Stimulated activated CD4-positive, alpha-beta T cell treated with anti-CD3 and anti-CD28 coated beads, Interleukin-15, amount 100 ng/mL, for 48 hours (primary cell): ENCODE data around the gene TMEM129.
"Not testable (repeated sequence)": the region's sequence is repeated elsewhere in the genome, so short reads cannot be mapped to it uniquely, and the experiment has no call there.

Source experiments
- DNase-seq, 2 donors: peaks; one replicate each; pipeline ENCODE4 v3.0.0-alpha.2; 2020; ENCODE audit warnings: low read depth in 2 of 2

Gene TMEM129

GRCh38 chr4:1695913-1696312, 25.2 kb downstream of the TMEM129 start:
- DNase-seq, result no peak

GRCh38 chr4:1693131-1693896, 27.8 kb downstream of the TMEM129 start:
- peak; percentile 62 to 69 for DNase-seq

- DNase-seq, result no peak
These were observed 29.3 kb downstream of the TMEM129 start for GRCh38 chr4:1691737-1692373.

- DNase-seq, result no peak
These were observed 30.4 kb downstream of the TMEM129 start for GRCh38 chr4:1690698-1691097.

- no peak for DNase-seq
These were observed 34.6 kb downstream of the TMEM129 start for GRCh38 chr4:1686440-1687036.

- no peak for DNase-seq
These were observed 35.6 kb downstream of the TMEM129 start for GRCh38 chr4:1685235-1686150.

GRCh38 chr4:1684506-1685234, 36.5 kb downstream of the TMEM129 start:
- peak in 1 of 2 donors; percentile 81 for DNase-seq

- DNase-seq, result peak in 1 of 2 donors; percentile 95
These were observed 37.2 kb downstream of the TMEM129 start, which contains the start of gene FAM53A for GRCh38 chr4:1683736-1684505. TSS of gene FAM53A (minus strand) at chr4:1684313. CDS start at chr4:1668741, 15,572 bp downstream.

- DNase-seq, result no peak
These were observed 37.8 kb downstream of the TMEM129 start for GRCh38 chr4:1683261-1683735.

- no peak for DNase-seq
These were observed 38.3 kb downstream of the TMEM129 start for GRCh38 chr4:1682860-1683259.

- no peak for DNase-seq
These were observed 42.9 kb downstream of the TMEM129 start for GRCh38 chr4:1678244-1678643.

- no peak for DNase-seq
These were observed 44.3 kb downstream of the TMEM129 start for GRCh38 chr4:1676605-1677525.

GRCh38 chr4:1675802-1676137, 45.4 kb downstream of the TMEM129 start:
- DNase-seq, result no peak

- DNase-seq, result no peak
These were observed 45.9 kb downstream of the TMEM129 start for GRCh38 chr4:1675136-1675801.

GRCh38 chr4:1674682-1675081, 46.4 kb downstream of the TMEM129 start:
- DNase-seq, result no peak

GRCh38 chr4:1673671-1674070, 47.5 kb downstream of the TMEM129 start:
- DNase-seq, result no peak

- DNase-seq, result not testable (repeated sequence)
These were observed 50.1 kb downstream of the TMEM129 start for GRCh38 chr4:1671011-1671410.

- DNase-seq, result no peak
These were observed 50.8 kb downstream of the TMEM129 start for GRCh38 chr4:1670279-1670678.

GRCh38 chr4:1669850-1670249, 51.3 kb downstream of the TMEM129 start:
- no peak for DNase-seq
